Erythroblast (primary cell): Measurements from ENCODE around the gene NIPSNAP2.

ENCODE experiments used
- GATA1 ChIP-seq: IDR thresholded peaks from 2 replicates; pipeline ENCODE4 v1.6.1; 2011; ENCODE audit warnings: low read depth, mild to moderate bottlenecking, control low read depth, low read length, moderate library complexity
- POLR2A ChIP-seq: IDR thresholded peaks from 2 replicates; pipeline ENCODE4 v1.6.1; 2011; ENCODE audit warnings: mild to moderate bottlenecking, low read length

DNA sequence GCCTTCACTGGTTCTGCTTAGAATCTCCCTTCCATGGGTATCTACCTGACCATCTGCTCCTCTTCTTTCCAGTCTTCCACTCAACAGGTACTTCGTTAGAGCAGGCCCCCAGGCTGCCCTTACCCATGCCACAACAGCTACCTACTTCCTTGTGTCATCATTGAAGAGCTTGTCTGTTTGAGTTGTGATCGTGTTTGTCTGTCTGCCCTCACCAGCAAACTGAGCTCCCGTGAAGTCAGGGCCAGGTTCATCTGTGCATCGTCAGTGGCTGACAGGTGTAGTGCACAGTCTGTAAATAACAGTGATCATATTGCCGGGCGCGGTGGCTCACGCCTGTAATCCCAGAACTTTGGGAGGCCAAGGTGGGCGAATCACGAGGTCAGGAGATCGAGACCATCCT, 5.0 kb downstream of the NIPSNAP2 start:
- no peak for TF ChIP-seq POLR2A
- TF ChIP-seq GATA1: no peak
